Measurements from ENCODE around the gene C1orf174. TPM values are rescaled to one million over a fixed set of nuclear protein-coding genes. Genes with fewer than 3 reads are reported as not detected.

The C1orf174 gene
- total RNA-seq, 1 donor from 2014 or later: 11.7 TPM

DNA sequence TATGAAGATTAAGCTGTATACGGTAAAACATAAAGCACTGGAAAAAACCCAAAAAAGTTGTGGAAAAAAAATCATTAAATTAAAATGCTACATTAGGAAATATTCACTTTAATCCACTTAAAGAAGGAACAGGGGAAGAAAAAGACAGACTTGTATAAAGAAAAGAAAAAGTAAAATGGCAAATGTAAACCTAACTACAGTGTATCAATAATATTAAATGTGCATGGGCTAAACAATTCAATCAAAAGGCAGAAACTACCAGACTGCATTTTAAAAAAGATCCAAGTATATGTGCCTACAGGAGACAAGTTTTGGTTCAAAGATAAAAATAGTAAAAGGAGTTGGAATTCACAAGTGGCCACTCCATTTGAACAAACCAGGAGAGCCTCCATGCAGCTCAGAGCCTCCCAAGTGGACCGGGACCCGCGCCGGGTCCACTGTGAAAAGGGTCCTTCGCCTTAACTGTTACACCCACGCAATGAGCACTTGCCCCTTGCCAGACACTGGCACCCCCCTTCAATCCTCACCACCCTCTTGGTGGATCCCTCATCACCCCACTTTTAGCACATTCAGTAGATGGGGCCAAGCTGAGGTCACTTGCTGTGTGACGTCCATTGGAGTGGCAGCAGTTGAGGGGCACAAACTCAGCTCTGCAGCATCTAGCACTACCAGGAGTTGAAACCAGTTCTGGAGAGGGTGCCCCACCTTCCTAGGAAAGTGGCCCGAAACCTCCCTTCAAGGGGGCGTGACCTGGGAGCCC lies 898 bp downstream of the C1orf174 start:
- DNase-seq: no peak
- Histone ChIP-seq H3K4me1 (peaks cover 19% of the 10 kb centered on the region), H3K4me3 (peak overlapping the region; percentile 97), H3K27me3 (ENCODE audit: low read depth) (no peaks in the 10 kb centered on the region), H3K27ac (replicated peaks) (peak overlapping the region; percentile 100), H3K36me3 (peaks cover 4% of the 10 kb centered on the region), H3K9me3 (replicated peaks) (peaks cover 23% of the 10 kb centered on the region)
- intact Hi-C loops (cut with micrococcal nuclease): no loop called here
- TF ChIP-seq, protein P1, sequence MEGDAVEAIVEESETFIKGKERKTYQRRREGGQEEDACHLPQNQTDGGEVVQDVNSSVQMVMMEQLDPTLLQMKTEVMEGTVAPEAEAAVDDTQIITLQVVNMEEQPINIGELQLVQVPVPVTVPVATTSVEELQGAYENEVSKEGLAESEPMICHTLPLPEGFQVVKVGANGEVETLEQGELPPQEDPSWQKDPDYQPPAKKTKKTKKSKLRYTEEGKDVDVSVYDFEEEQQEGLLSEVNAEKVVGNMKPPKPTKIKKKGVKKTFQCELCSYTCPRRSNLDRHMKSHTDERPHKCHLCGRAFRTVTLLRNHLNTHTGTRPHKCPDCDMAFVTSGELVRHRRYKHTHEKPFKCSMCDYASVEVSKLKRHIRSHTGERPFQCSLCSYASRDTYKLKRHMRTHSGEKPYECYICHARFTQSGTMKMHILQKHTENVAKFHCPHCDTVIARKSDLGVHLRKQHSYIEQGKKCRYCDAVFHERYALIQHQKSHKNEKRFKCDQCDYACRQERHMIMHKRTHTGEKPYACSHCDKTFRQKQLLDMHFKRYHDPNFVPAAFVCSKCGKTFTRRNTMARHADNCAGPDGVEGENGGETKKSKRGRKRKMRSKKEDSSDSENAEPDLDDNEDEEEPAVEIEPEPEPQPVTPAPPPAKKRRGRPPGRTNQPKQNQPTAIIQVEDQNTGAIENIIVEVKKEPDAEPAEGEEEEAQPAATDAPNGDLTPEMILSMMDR (IDR thresholded peaks at IDR 0.05; ENCODE audit: borderline replicate concordance): no peak

DNA sequence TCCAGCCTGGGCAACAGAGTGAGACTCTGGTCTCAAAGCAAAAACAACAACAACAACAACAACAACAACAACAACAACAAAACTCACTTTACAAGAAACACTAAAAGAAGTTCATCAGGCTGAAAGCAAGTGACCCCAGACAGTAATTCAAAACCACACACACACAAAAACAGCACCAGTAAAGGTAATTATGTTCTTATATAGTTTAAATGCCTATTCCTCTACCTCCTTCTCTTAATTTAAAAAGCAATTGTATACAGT lies 1.7 kb downstream of the C1orf174 start:
- TF ChIP-seq, protein P1 (IDR thresholded peaks at IDR 0.05; ENCODE audit: borderline replicate concordance): no peak
- H3K4me3 ChIP-seq: no peak overlapping the region
- intact Hi-C loops (cut with micrococcal nuclease): no loop called here
- no peak overlapping the region for H3K27ac ChIP-seq (replicated peaks)
- H3K9me3 ChIP-seq (replicated peaks): peaks cover 23% of the 10 kb centered on the region
- no peak for DNase-seq
- no peaks in the 10 kb centered on the region for H3K27me3 ChIP-seq (ENCODE audit: low read depth)
- peaks cover 4% of the 10 kb centered on the region for H3K36me3 ChIP-seq
- peaks cover 19% of the 10 kb centered on the region for H3K4me1 ChIP-seq

DNA sequence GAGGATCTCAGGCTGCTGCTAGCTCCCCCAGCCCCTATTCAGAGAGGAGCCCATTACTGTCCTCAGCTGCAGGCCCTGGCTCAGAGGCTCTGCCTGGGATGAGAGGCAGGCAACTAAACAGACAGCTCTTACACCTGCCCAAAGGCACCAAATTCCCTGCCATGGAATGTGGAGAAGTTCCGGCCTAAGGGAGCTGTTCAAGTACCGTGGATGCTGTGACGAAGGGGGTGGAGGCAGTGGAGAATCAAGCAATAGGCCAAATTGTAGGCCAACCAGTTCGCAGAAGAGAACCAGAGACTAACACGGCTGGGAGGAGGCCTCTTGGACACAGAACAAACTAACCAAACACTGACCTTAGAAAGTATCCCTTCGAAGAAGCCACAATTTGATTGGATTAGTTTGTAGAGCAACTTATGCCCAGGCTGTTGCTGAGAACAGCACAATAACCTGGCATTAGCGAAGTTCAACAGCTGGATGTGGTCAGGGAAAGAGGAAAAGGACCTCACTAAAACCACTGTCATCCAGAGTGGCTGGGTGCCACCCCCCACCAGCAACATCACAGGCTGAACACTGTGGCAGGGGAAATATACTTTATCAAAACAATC lies 3.6 kb downstream of the C1orf174 start:
- no peak overlapping the region for H3K4me3 ChIP-seq
- peaks cover 23% of the 10 kb centered on the region for H3K9me3 ChIP-seq (replicated peaks)
- DNase-seq: no peak
- H3K27ac ChIP-seq (replicated peaks): no peak overlapping the region
- TF ChIP-seq, protein P1 (IDR thresholded peaks at IDR 0.05; ENCODE audit: borderline replicate concordance): no peak
- peaks cover 6% of the 10 kb centered on the region for H3K36me3 ChIP-seq
- H3K27me3 ChIP-seq (ENCODE audit: low read depth): no peaks in the 10 kb centered on the region
- intact Hi-C loops (cut with micrococcal nuclease): no loop called here
- peaks cover 25% of the 10 kb centered on the region for H3K4me1 ChIP-seq

DNA sequence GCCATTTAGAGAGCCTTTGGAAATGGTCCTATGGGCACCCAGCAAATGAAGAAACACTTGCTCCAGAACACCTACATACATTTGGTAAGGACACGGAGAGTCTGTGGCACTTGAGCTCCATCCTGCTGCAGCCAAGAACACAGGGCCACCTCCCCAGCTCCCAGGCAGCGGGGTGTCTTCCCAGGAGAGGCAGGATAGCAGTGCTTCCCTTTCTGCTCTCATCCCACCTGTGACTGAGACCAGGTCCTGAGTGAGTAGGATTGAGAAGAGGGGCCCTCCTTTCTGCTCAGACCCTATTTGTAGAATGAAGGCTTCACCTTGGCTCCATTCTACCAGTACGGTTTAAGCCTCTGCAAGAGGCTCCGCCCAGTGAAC lies 4.1 kb downstream of the C1orf174 start:
- no peaks in the 10 kb centered on the region for H3K27me3 ChIP-seq (ENCODE audit: low read depth)
- DNase-seq: no peak
- intact Hi-C loops (cut with micrococcal nuclease): no loop called here
- no peak overlapping the region for H3K27ac ChIP-seq (replicated peaks)
- peaks cover 23% of the 10 kb centered on the region for H3K9me3 ChIP-seq (replicated peaks)
- H3K4me3 ChIP-seq: no peak overlapping the region
- H3K36me3 ChIP-seq: peaks cover 11% of the 10 kb centered on the region
- peaks cover 21% of the 10 kb centered on the region for H3K4me1 ChIP-seq
- TF ChIP-seq, protein P1 (IDR thresholded peaks at IDR 0.05; ENCODE audit: borderline replicate concordance): no peak

DNA sequence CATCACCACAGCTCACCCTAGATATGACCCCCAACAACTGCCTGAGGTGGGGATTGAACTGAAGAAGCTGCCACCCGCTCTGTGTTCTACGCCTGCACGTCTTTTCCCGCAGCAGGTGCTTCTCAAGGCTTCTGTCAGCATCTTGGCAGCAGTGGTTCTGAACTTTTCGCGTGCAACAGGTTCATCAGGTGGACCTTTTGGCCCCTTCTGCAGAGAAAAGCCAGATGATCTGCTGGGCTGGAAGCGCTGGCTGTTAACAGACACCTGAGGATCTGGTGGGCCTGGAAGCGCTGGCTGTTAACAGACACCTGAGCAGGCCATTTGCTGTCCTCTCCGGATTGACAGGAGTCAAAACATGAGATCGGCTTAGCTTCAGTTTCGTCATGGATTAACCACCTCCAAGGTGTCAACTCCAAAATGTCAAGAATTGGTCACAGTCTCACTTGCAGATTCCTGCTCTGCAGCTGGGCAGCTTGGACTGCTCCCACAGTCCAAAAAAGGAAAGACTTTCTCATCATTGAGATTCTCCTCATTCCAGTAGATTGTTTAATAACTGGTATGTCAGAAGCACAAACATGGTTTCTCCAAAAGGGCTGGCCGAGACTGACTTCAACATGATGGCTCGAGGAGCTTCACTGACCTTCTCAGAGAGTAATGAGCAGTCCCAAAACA lies 4.7 kb downstream of the C1orf174 start:
- intact Hi-C loops (cut with micrococcal nuclease): no loop called here
- no peak overlapping the region for H3K27ac ChIP-seq (replicated peaks)
- no peak overlapping the region for H3K4me3 ChIP-seq
- DNase-seq: no peak
- TF ChIP-seq, protein P1 (IDR thresholded peaks at IDR 0.05; ENCODE audit: borderline replicate concordance): no peak
- peaks cover 19% of the 10 kb centered on the region for H3K4me1 ChIP-seq
- H3K9me3 ChIP-seq (replicated peaks): peaks cover 23% of the 10 kb centered on the region
- peaks cover 16% of the 10 kb centered on the region for H3K36me3 ChIP-seq
- H3K27me3 ChIP-seq (ENCODE audit: low read depth): no peaks in the 10 kb centered on the region
